GM21526 (cell line): ENCODE data around the gene MAT2B.

Experiments used
- ATAC-seq: cut with Tn5 transposase; IDR thresholded peaks from one replicate; pipeline ENCODE4 v1.9.1; 2021; ENCODE audit warnings: moderate library complexity; ENCODE audit not compliant: unreplicated experiment, low FRiP score

MAT2B gene

GRCh38 chr5:163505368-163506094 lies at the start of gene MAT2B:
Gene MAT2B (plus strand): TSS chr5:163505619. CDS start chr5:163505687, 68 bp downstream.
- ATAC-seq = peak; percentile 88

GRCh38 chr5:163456029-163456589 lies 49.3 kb upstream of the MAT2B start:
- no peak for ATAC-seq

GRCh38 chr5:163456840-163457239 lies 48.6 kb upstream of the MAT2B start:
- ATAC-seq = no peak

GRCh38 chr5:163458778-163459385 lies 46.5 kb upstream of the MAT2B start:
- no peak for ATAC-seq

GRCh38 chr5:163459462-163459818 lies 46.0 kb upstream of the MAT2B start:
- ATAC-seq = peak; percentile 3

GRCh38 chr5:163459819-163460561 lies 45.4 kb upstream of the MAT2B start, which contains the start of gene NUDCD2:
Gene NUDCD2 (minus strand): TSS chr5:163460102. CDS start chr5:163460050, 52 bp downstream.
- ATAC-seq = peak; percentile 78

- ATAC-seq = no peak
Measured at GRCh38 chr5:163460562-163461171, 44.8 kb upstream of the MAT2B start, which contains the start of gene HMMR. Gene HMMR (plus strand): TSS chr5:163460632. CDS start chr5:163460693, 61 bp downstream.

GRCh38 chr5:163463063-163463435 lies 42.4 kb upstream of the MAT2B start:
- no peak for ATAC-seq

- no peak for ATAC-seq
Measured at GRCh38 chr5:163467682-163468081, 37.7 kb upstream of the MAT2B start.

- ATAC-seq = peak; percentile 77
Measured at GRCh38 chr5:163473635-163474243, 31.7 kb upstream of the MAT2B start.

GRCh38 chr5:163475411-163475810 lies 30.0 kb upstream of the MAT2B start:
- no peak for ATAC-seq

- ATAC-seq = no peak
Measured at GRCh38 chr5:163478126-163478981, 27.1 kb upstream of the MAT2B start.

- no peak for ATAC-seq
Measured at GRCh38 chr5:163478982-163479271, 26.5 kb upstream of the MAT2B start.

GRCh38 chr5:163489055-163489744 lies 16.2 kb upstream of the MAT2B start:
- no peak for ATAC-seq

- ATAC-seq = no peak
Measured at GRCh38 chr5:163489745-163490075, 15.7 kb upstream of the MAT2B start.

- ATAC-seq = no peak
Measured at GRCh38 chr5:163496286-163496685, 9.1 kb upstream of the MAT2B start.

GRCh38 chr5:163497315-163497714 lies 8.1 kb upstream of the MAT2B start:
- peak; percentile 45 for ATAC-seq

GRCh38 chr5:163498886-163499285 lies 6.5 kb upstream of the MAT2B start:
- ATAC-seq = no peak

GRCh38 chr5:163502521-163502920 lies 2.9 kb upstream of the MAT2B start:
- no peak for ATAC-seq
